Measurements from ENCODE around the gene TMEM132C. TPM values are rescaled to one million over a fixed set of nuclear protein-coding genes. Genes with fewer than 3 reads are reported as not detected.

TMEM132C gene
- total and polyA plus RNA-seq, 2 experiments from 2014 or later = not detected

DNA sequence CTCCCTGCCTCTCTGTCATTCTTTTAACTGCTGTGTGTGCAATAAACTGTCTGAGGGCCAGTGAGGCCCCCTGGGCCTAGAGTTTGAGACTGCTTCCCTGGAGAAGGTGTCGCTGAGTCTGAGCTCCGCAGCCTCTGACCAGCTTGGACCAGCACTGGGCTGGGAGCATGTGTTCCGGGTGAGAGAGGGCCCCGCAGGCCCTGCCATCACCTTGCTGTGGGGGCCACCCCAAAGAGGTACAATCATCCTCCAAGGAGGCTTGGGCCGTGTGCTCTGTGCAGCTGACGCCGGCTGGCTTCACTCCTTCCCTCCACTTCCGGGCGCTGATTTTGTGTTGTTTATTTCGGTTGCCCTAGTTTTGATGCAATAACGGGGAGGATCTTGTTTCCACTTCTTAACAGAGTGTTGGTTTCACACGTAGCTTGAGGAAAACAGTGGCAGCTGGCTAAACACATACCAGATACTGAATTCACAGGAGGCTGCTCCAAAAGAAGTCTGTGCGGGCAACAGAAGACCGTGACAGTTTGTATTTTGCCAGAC lies 121.6 kb downstream of the TMEM132C start (continued):
- TF ChIP-seq, protein P1, sequence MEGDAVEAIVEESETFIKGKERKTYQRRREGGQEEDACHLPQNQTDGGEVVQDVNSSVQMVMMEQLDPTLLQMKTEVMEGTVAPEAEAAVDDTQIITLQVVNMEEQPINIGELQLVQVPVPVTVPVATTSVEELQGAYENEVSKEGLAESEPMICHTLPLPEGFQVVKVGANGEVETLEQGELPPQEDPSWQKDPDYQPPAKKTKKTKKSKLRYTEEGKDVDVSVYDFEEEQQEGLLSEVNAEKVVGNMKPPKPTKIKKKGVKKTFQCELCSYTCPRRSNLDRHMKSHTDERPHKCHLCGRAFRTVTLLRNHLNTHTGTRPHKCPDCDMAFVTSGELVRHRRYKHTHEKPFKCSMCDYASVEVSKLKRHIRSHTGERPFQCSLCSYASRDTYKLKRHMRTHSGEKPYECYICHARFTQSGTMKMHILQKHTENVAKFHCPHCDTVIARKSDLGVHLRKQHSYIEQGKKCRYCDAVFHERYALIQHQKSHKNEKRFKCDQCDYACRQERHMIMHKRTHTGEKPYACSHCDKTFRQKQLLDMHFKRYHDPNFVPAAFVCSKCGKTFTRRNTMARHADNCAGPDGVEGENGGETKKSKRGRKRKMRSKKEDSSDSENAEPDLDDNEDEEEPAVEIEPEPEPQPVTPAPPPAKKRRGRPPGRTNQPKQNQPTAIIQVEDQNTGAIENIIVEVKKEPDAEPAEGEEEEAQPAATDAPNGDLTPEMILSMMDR (conservative IDR thresholded peaks at IDR 0.05; ENCODE audit: low read depth in 2 of 2) = no peak
- TF ChIP-seq NANOG (IDR thresholded peaks at IDR 0.05; ENCODE audit: borderline replicate concordance) = no peak

DNA sequence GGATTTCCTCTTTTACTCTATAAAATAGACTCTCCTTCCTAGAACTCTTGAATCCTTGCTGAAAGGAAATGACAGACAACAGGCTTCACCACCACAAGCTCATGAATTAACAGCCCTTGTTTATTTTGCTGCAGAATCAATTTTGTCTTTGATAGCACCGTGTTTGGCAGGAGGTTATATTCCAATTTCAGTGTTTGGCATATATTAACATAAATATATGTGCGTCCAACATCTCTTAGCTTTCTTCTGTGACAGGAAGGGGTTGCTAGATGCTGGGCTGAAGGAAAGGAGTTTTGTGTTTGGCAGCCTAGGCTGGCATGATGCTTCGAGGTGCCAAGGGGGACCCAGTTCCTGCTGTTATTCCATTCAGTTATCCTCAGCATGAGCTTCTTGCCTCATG lies 126.4 kb downstream of the TMEM132C start:
- Mint-ChIP-seq H3K9me3 (peaks cover 98% of the 10 kb centered on the region), H3K27ac (no peak overlapping the region)

More for the DNA sequence above, 126.4 kb downstream of the TMEM132C start:
- Histone ChIP-seq H3K9me2 (ENCODE audit: insufficient read depth) (no peaks in the 10 kb centered on the region), H3K4me2 (no peak overlapping the region), H3K27ac (ENCODE audit: low read depth) (no peak overlapping the region), H2AFZ (no peak overlapping the region), H3K36me3 (ENCODE audit: insufficient read depth) (no peaks in the 10 kb centered on the region), H3K4me3 (no peak overlapping the region), H3K4me1 (ENCODE audit: insufficient read depth) (no peaks in the 10 kb centered on the region), H4K20me1 (replicated peaks; ENCODE audit: insufficient read depth) (no peaks in the 10 kb centered on the region), H3K27me3 (ENCODE audit: insufficient read depth) (no peaks in the 10 kb centered on the region), H3K79me2 (replicated peaks; ENCODE audit: insufficient read depth) (no peaks in the 10 kb centered on the region), H3F3A (replicated peaks; ENCODE audit: low read depth) (no peaks in the 10 kb centered on the region)
- Mint-ChIP-seq H3K4me3 (no peak overlapping the region), H3K4me1 (no peaks in the 10 kb centered on the region), H3K27me3 (ENCODE audit: insufficient read depth, low read depth, poor library complexity) (no peaks in the 10 kb centered on the region), H3K36me3 (ENCODE audit: low read depth) (peaks cover 45% of the 10 kb centered on the region)
- no peak for ATAC-seq
- no peak for DNase-seq (ENCODE audit: low spot score)
- TF ChIP-seq, protein P1 (conservative IDR thresholded peaks at IDR 0.05; ENCODE audit: low read depth in 2 of 2) = no peak
- no peak for TF ChIP-seq EZH2phosphoT487 (IDR thresholded peaks at IDR 0.05; ENCODE audit: unreplicated experiment)
- TF ChIP-seq CREB1 (CRISPR knock-in tag; IDR thresholded peaks at IDR 0.05; ENCODE audit: low read depth) = no peak
- TF ChIP-seq, protein P2, sequence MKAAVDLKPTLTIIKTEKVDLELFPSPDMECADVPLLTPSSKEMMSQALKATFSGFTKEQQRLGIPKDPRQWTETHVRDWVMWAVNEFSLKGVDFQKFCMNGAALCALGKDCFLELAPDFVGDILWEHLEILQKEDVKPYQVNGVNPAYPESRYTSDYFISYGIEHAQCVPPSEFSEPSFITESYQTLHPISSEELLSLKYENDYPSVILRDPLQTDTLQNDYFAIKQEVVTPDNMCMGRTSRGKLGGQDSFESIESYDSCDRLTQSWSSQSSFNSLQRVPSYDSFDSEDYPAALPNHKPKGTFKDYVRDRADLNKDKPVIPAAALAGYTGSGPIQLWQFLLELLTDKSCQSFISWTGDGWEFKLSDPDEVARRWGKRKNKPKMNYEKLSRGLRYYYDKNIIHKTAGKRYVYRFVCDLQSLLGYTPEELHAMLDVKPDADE (IDR thresholded peaks at IDR 0.05) = no peak
- no peak for TF ChIP-seq ZNF114 (CRISPR knock-in tag; IDR thresholded peaks at IDR 0.05)
- TF ChIP-seq, protein P3, sequence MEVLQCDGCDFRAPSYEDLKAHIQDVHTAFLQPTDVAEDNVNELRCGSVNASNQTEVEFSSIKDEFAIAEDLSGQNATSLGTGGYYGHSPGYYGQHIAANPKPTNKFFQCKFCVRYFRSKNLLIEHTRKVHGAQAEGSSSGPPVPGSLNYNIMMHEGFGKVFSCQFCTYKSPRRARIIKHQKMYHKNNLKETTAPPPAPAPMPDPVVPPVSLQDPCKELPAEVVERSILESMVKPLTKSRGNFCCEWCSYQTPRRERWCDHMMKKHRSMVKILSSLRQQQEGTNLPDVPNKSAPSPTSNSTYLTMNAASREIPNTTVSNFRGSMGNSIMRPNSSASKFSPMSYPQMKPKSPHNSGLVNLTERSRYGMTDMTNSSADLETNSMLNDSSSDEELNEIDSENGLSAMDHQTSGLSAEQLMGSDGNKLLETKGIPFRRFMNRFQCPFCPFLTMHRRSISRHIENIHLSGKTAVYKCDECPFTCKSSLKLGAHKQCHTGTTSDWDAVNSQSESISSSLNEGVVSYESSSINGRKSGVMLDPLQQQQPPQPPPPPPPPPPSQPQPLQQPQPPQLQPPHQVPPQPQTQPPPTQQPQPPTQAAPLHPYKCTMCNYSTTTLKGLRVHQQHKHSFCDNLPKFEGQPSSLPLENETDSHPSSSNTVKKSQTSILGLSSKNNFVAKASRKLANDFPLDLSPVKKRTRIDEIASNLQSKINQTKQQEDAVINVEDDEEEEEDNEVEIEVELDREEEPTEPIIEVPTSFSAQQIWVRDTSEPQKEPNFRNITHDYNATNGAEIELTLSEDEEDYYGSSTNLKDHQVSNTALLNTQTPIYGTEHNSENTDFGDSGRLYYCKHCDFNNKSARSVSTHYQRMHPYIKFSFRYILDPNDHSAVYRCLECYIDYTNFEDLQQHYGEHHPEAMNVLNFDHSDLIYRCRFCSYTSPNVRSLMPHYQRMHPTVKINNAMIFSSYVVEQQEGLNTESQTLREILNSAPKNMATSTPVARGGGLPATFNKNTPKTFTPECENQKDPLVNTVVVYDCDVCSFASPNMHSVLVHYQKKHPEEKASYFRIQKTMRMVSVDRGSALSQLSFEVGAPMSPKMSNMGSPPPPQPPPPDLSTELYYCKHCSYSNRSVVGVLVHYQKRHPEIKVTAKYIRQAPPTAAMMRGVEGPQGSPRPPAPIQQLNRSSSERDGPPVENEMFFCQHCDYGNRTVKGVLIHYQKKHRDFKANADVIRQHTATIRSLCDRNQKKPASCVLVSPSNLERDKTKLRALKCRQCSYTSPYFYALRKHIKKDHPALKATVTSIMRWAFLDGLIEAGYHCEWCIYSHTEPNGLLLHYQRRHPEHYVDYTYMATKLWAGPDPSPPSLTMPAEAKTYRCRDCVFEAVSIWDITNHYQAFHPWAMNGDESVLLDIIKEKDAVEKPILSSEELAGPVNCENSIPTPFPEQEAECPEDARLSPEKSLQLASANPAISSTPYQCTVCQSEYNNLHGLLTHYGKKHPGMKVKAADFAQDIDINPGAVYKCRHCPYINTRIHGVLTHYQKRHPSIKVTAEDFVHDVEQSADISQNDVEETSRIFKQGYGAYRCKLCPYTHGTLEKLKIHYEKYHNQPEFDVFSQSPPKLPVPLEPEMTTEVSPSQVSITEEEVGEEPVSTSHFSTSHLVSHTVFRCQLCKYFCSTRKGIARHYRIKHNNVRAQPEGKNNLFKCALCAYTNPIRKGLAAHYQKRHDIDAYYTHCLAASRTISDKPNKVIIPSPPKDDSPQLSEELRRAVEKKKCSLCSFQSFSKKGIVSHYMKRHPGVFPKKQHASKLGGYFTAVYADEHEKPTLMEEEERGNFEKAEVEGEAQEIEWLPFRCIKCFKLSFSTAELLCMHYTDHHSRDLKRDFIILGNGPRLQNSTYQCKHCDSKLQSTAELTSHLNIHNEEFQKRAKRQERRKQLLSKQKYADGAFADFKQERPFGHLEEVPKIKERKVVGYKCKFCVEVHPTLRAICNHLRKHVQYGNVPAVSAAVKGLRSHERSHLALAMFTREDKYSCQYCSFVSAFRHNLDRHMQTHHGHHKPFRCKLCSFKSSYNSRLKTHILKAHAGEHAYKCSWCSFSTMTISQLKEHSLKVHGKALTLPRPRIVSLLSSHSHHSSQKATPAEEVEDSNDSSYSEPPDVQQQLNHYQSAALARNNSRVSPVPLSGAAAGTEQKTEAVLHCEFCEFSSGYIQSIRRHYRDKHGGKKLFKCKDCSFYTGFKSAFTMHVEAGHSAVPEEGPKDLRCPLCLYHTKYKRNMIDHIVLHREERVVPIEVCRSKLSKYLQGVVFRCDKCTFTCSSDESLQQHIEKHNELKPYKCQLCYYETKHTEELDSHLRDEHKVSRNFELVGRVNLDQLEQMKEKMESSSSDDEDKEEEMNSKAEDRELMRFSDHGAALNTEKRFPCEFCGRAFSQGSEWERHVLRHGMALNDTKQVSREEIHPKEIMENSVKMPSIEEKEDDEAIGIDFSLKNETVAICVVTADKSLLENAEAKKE (CRISPR knock-in tag; IDR thresholded peaks at IDR 0.05) = no peak
- TF ChIP-seq, protein P4, sequence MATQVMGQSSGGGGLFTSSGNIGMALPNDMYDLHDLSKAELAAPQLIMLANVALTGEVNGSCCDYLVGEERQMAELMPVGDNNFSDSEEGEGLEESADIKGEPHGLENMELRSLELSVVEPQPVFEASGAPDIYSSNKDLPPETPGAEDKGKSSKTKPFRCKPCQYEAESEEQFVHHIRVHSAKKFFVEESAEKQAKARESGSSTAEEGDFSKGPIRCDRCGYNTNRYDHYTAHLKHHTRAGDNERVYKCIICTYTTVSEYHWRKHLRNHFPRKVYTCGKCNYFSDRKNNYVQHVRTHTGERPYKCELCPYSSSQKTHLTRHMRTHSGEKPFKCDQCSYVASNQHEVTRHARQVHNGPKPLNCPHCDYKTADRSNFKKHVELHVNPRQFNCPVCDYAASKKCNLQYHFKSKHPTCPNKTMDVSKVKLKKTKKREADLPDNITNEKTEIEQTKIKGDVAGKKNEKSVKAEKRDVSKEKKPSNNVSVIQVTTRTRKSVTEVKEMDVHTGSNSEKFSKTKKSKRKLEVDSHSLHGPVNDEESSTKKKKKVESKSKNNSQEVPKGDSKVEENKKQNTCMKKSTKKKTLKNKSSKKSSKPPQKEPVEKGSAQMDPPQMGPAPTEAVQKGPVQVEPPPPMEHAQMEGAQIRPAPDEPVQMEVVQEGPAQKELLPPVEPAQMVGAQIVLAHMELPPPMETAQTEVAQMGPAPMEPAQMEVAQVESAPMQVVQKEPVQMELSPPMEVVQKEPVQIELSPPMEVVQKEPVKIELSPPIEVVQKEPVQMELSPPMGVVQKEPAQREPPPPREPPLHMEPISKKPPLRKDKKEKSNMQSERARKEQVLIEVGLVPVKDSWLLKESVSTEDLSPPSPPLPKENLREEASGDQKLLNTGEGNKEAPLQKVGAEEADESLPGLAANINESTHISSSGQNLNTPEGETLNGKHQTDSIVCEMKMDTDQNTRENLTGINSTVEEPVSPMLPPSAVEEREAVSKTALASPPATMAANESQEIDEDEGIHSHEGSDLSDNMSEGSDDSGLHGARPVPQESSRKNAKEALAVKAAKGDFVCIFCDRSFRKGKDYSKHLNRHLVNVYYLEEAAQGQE (IDR thresholded peaks at IDR 0.05; ENCODE audit: unreplicated experiment) = no peak

Measured in GM23338 (cell line).